HG03342 (cell line): ENCODE data around the gene COG3.

ENCODE experiments used
- ATAC-seq: cut with Tn5 transposase; IDR thresholded peaks from one replicate; pipeline ENCODE4 v1.9.1; 2021; ENCODE audit warnings: mild to moderate bottlenecking, moderate library complexity; ENCODE audit not compliant: unreplicated experiment

The COG3 gene

GRCh38 chr13:45500492-45501174 lies 35.9 kb downstream of the COG3 start:
- no peak for ATAC-seq

- no peak for ATAC-seq
These were observed 36.4 kb downstream of the COG3 start for GRCh38 chr13:45501175-45501526.

DNA sequence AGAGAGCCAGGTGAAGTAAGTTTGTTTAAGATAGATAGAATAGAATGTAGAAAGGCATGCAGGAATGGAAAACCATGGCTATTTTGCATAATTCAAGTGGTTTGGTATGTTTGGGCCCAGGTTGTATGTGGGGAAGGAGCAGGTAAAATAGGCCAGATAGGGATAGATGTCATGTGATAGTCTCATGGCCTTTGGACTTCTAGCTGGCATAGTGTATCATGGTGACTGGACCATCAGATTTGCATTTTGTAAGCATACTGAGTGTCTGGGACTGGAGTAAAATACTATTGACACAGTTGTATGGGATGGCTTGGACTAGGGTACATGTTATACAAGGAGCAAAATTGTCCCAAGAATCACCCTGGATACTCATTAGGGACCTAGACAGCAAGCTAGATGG lies 38.9 kb downstream of the COG3 start:
- ATAC-seq = no peak

DNA sequence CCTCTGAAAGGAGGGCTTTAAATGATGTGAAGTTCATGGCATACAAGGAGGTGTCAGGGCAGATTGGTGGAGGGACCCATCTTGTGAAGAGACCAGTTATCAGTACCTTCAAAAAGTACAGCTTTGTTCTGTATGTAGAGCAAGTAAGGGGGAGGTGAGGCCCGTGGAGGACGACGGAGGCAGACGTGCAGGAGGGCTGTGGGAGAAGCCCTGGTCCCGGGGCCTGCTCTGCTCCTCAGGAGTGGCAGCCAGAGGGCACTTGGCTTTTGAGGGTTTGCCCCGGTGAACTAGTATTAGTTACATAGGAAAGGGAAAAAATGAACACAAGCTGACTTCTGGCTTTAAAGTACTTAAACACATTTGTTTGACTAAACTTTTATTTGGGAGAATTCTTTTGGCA lies 42.1 kb downstream of the COG3 start:
- no peak for ATAC-seq

GRCh38 chr13:45508776-45509175 lies 44.0 kb downstream of the COG3 start:
- ATAC-seq = no peak

DNA sequence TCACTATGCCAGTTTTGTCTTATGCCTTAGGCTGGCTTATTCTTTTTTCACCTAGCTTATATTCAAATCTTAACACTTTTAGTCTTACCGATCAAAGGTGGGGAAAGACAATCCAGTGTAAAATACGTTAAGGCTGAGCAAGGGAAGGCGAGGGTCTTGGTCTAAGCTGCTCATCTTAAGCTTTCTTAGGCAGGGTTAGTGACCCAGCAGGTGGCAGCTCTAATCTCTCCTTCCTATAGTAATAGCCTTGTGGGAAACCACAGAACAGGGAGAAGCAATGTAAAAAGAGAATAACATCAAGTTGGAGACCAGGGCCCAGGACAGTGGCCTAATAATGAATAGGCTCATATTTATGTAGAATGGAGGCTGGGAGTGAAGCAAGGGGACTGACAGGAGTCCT lies 45.9 kb downstream of the COG3 start:
- no peak for ATAC-seq

DNA sequence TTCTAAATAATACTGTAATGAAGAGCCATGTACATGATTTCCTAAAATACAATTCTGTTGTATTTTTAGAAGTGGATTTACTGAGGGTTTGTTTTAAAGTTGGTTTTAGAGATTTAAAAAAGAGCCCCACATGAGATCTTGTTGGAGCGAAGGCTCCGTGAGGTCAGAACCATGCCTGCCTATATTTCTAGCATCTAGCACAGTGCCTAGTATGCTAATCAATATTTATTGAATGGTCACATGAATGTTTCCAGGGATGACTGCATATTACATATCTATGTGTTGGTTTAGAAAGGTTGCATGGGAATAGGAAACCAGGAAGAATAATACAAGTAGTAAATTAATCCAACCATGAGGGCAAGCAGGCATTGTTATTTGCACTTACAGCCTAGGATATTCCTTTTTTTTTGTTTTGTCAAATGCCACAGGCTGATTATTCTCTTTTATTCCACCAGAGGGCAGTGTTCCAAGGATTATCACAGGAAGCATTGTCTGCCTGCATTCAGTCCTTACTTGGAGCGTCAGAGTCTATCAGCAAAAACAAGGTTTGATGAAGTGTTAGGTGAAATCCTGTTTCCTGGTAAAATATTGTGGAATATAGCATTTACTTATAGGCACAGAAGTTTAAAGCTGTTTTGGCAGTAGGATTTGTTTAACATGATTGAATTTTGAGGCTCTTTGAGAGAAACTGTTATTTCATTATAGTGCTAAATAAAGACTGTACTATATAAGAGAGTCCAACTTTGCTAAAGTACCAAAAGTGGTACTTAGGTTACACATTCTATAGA lies 46.8 kb downstream of the COG3 start:
- ATAC-seq = no peak

DNA sequence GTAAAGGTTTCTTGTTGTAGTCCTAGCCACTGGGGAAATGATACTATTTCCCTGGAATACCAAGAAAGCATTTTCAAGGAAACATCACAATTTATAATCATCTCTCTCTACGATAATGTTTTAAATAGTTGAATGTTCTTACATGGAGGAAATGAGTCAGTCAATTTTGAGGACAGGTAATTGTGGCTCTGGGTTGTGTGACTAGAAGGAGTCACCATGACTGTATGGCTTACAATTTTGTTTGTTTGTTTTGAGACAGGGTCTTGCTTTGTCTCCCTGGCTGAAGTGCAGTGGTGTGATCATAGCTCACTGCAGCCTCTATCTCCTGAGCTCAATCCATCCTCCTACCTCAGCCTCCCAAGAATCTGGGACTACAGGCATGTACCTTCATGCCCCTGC lies 47.4 kb downstream of the COG3 start:
- ATAC-seq = no peak

GRCh38 chr13:45516757-45517156 lies 52.0 kb downstream of the COG3 start:
- no peak for ATAC-seq

- ATAC-seq = no peak
These were observed 53.9 kb downstream of the COG3 start for GRCh38 chr13:45518525-45519245.

DNA sequence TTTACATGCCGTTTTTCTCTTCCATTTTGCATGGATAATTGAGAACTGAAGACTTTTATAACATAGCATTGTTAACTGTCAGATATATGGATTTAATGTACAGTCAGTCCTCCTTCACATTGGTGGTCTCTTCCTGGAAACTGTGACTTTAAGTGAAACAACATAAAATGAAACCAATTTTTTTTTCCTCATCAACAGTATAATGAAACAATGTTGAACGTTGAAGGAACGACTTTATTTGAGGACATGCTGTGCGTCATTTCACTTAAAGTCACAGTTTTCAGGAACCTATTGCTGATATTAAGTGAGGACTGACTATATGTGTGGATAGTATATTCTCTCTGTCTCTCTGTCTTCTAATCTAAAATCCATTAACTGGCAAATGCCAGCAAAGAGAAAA lies 54.8 kb downstream of the COG3 start:
- ATAC-seq = no peak

- ATAC-seq = no peak
These were observed 56.6 kb downstream of the COG3 start for GRCh38 chr13:45521297-45521696.

GRCh38 chr13:45522571-45522970 lies 57.8 kb downstream of the COG3 start:
- ATAC-seq = no peak

- ATAC-seq = no peak
These were observed 63.1 kb downstream of the COG3 start for GRCh38 chr13:45527699-45528462.

GRCh38 chr13:45529758-45530157 lies 65.0 kb downstream of the COG3 start:
- no peak for ATAC-seq

GRCh38 chr13:45534604-45535003 lies 69.9 kb downstream of the COG3 start:
- ATAC-seq = no peak

- no peak for ATAC-seq
These were observed 71.5 kb downstream of the COG3 start for GRCh38 chr13:45536224-45536623.

DNA sequence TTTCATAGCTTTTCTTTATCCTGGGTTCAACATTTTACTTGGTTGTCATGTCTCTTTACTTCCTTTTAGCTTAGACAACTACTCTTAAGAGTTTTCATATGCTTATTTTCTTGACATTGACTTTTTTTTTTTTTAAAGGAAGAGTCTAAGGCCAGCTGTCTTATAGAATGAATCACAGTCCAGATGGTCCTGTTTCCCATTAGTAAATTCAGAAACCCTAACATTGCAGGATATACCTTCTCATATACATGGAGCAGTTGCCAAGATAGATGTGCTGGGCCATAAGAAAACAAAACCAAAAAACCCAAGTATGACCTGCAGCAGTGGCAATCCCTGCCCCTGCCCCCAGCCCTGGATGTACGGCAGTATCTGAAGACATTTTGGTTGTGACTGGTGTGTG lies 72.8 kb downstream of the COG3 start:
- no peak for ATAC-seq

- peak; percentile 81 for ATAC-seq
These were observed 73.6 kb downstream of the COG3 start for GRCh38 chr13:45538382-45538781.

DNA sequence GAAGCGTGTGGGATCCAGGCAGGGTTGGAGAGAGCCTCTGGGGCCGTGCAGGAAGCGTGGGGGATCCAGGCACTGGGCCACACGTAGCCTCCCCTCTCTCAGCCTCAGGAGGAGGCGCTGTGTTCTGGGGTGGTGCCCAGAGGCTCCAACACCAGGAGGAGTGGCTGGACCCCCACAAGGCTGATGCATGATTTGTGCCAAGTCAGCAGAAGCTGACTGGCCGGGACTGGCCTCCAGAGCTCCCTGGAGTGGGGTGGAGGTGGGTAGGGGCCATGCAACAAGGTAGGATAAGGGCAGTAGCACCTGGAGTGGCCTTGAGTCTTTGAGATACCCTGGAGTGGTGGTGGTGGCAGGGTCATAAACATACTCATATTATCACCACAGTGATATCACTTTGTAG lies 75.5 kb downstream of the COG3 start:
- no peak for ATAC-seq

DNA sequence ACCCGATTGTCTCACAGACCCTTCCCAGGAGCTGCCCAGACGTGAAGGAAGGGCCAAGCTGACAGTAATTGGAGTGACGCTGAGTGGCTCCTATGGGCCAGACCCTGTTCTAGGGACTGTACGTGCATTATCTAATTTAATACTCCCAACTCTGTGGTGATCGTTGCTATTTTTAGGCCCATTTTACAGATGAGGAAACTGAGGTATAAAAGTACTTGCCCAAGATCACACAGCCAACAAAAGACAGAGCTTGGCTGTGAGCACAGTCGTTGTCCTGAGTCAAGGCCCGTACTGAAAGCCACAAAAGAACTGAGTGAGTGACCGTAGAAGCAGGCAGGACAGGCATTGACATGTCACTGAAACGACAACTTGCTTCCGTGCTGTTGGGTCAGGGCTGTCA lies 76.1 kb downstream of the COG3 start:
- ATAC-seq = no peak
